Endometrial microvascular endothelial cells (primary cell): ENCODE data around the gene EPHA7. TPM values are rescaled to one million over a fixed set of nuclear protein-coding genes. Genes with fewer than 3 reads are reported as not detected.

Experiments
- in situ Hi-C: cut with HindIII; loops from 2 replicates; pipeline ENCODE4 v1.10.0; 2017; ENCODE audit warnings: low sequenced_read_pairs, low pct_unique_long_range_greater_than_20kb; ENCODE audit errors: inconsistent ontology term
- total RNA-seq: library from RNA; depleted of rRNA; stranded (reverse); fragments of >200 nt; gene quantifications from one replicate; pipeline ENCODE4 v1.2.3, GENCODE V29; 2015; ENCODE audit errors: inconsistent ontology term

The EPHA7 gene
- total RNA-seq, 1 donor from 2014 or later: not detected

- in situ Hi-C loops: no loop called here
Measured at GRCh38 chr6:93196406-93196970, 222.9 kb downstream of the EPHA7 start.

- in situ Hi-C loops: no loop called here
Measured at GRCh38 chr6:93194480-93194879, 224.9 kb downstream of the EPHA7 start.

GRCh38 chr6:93193868-93194267 is 225.5 kb downstream of the EPHA7 start:
- in situ Hi-C loops: no loop called here
